ENCODE data around the gene FMNL1.

FMNL1 gene, protein sequence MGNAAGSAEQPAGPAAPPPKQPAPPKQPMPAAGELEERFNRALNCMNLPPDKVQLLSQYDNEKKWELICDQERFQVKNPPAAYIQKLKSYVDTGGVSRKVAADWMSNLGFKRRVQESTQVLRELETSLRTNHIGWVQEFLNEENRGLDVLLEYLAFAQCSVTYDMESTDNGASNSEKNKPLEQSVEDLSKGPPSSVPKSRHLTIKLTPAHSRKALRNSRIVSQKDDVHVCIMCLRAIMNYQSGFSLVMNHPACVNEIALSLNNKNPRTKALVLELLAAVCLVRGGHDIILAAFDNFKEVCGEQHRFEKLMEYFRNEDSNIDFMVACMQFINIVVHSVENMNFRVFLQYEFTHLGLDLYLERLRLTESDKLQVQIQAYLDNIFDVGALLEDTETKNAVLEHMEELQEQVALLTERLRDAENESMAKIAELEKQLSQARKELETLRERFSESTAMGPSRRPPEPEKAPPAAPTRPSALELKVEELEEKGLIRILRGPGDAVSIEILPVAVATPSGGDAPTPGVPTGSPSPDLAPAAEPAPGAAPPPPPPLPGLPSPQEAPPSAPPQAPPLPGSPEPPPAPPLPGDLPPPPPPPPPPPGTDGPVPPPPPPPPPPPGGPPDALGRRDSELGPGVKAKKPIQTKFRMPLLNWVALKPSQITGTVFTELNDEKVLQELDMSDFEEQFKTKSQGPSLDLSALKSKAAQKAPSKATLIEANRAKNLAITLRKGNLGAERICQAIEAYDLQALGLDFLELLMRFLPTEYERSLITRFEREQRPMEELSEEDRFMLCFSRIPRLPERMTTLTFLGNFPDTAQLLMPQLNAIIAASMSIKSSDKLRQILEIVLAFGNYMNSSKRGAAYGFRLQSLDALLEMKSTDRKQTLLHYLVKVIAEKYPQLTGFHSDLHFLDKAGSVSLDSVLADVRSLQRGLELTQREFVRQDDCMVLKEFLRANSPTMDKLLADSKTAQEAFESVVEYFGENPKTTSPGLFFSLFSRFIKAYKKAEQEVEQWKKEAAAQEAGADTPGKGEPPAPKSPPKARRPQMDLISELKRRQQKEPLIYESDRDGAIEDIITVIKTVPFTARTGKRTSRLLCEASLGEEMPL

DNA sequence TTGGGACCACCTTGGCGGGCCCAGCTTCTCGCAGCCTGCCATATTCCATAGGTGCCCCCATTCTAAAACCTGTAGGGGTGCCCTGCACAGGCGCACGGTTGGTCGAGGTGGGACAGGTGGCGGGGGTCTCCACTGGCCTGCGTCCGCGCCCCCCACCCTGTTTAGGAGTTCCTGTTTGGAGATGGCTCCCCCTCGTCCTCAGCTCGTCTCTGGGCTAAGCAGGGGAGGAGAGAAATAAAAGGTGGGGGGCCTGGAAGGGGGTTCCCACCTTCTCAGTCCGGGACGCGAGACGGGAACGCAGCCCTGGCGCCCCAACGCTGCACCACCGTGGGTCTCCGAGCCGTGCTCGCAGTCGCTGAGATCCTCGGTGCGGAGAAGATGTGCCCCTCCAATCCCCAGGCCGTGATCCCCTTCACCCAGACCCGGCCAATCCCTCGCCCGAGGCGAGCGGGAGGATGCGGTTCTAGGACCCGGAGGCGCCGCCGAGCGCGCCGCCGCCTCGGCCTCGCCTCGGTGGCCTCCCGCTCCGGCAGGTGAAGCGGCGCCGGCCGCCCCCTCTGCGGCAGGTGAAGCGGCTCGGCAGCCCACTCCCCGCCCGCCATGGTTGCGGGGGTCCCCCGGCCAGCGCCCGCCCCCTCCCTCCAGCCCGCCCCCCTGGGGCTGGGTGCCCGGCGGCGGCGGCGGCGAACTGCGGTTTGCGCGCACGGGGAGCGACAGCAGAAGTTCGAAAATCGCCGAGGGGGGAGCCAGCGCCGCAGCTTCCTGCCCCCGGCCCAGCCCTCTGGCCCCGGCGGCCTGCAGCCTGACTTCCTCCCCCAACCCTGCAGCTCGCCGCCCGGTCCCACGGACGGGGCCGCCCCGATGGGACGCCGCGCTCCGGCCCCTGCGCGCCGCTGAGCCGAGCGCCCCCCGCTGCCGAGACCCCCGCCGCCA, at the start of gene FMNL1:
Gene FMNL1, plus strand, starts transcription at position 805 of the 933 bp plus-strand sequence. CDS start 240 bp downstream, outside the sequence.
- no peaks in the 10 kb centered on the region for H3K36me3 ChIP-seq
- H3K27ac ChIP-seq: peak within 1 kb of the TSS; percentile 94
- H3K4me2 ChIP-seq: peak within 1 kb of the TSS; percentile 98
- peaks cover 71% of the 10 kb centered on the region for H3K4me1 ChIP-seq
- H3K9ac ChIP-seq: peak within 1 kb of the TSS; percentile 90
- H3K9me3 ChIP-seq: no peaks in the 10 kb centered on the region
- H3K27me3 ChIP-seq: no peaks in the 10 kb centered on the region
- H3K4me3 ChIP-seq: peak within 1 kb of the TSS; percentile 83
- TF ChIP-seq Cebpa-rat (IDR thresholded peaks at IDR 0.05): no peak
- no peaks in the 10 kb centered on the region for H4K20me1 ChIP-seq

DNA sequence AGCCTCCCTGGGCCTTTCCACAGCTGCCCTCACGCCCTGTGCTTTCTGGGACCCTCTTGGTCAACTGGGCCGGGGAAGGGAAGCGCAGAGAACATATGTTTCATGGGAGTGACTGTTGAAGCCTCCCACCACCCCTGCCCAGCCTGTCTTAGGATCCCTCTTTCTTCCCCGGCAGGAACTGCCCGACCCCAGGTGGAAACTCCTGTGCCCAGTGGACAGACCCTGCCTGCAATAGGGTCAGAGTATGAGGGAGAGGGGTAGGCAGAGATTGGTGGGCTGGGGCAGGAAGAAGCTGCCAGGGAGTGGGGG, 49.5 kb upstream of the FMNL1 start:
- Histone ChIP-seq H3K27ac (peak overlapping the region; percentile 79), H3K27me3 (no peaks in the 10 kb centered on the region), H3K36me3 (peaks cover 11% of the 10 kb centered on the region; the same call in 1 of the 2 replicates), H3K4me3 (peak overlapping the region; percentile 37; the same call in 1 of the 2 replicates), H3K4me1 (peaks cover 46% of the 10 kb centered on the region), H3K4me2 (peak overlapping the region; percentile 92), H3K9me3 (no peaks in the 10 kb centered on the region), H4K20me1 (no peaks in the 10 kb centered on the region), H3K9ac (peak overlapping the region; percentile 61)
- TF ChIP-seq Cebpa-rat (IDR thresholded peaks at IDR 0.05): no peak

DNA sequence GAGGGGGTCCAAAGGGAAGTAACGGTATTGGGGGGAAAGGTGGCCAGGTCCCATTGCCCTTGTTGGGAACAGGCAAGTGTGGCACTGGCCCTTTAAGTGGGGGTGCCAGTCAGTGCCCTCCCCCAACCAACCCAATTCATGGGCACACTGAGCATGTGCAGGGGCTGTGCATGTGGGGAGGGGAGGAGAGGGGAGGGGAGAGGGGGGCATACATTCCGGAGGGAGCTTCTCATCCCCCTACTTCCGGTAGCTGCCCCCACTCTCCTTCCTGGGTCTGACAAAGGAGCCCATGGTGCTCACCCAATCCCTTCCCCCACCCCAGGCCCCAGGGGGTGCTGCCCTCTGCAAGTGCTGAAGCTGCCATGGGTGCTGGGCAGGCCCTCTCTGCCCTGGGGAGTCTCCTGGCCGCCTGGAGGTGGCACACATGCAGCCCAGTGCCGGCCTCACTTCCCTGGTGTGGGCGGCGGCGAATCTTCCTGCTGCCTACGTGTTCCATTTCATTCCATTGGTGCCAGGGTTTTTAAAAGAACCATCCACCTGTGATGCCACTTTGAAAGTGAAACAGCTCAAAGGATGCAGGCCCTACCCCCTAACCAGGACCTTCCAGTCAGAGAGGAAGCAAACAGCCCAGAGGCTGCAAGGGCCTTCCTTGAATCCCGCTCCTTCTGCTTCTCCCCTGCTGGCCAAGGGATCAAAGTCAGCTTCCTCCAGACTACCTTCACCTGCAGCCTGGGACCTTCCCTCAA, 49.0 kb upstream of the FMNL1 start:
- Histone ChIP-seq H4K20me1 (no peaks in the 10 kb centered on the region), H3K9me3 (no peaks in the 10 kb centered on the region), H3K4me1 (peaks cover 51% of the 10 kb centered on the region), H3K27me3 (no peaks in the 10 kb centered on the region), H3K4me2 (peak overlapping the region; percentile 92), H3K36me3 (peaks cover 11% of the 10 kb centered on the region; the same call in 1 of the 2 replicates), H3K9ac (peak overlapping the region; percentile 61), H3K4me3 (peak overlapping the region; percentile 37), H3K27ac (peak overlapping the region; percentile 79)
- TF ChIP-seq Cebpa-rat (IDR thresholded peaks at IDR 0.05): no peak

DNA sequence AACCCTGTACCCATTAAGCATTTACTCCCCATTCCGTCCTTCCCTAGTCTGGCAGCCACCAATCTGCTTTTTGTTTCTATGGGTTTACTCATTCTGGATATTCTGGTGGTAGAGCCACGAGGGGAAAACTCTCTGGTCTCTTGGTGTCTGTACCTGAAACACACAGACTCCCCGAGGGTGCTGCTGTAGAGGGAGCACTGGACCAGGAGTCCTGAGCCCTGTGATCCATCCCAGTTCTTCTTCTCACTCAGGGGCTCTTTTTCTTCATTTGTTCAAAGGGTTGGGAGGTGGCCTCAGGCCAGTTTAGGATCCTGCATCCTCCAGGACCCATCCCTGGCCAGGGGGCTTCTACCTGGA, 45.9 kb upstream of the FMNL1 start:
- Histone ChIP-seq H4K20me1 (no peaks in the 10 kb centered on the region), H3K4me1 (peaks cover 50% of the 10 kb centered on the region), H3K4me2 (no peak overlapping the region), H3K36me3 (no peaks in the 10 kb centered on the region), H3K9ac (no peak overlapping the region), H3K4me3 (no peak overlapping the region), H3K9me3 (no peaks in the 10 kb centered on the region), H3K27ac (no peak overlapping the region), H3K27me3 (no peaks in the 10 kb centered on the region)
- no peak for TF ChIP-seq Cebpa-rat (IDR thresholded peaks at IDR 0.05)

DNA sequence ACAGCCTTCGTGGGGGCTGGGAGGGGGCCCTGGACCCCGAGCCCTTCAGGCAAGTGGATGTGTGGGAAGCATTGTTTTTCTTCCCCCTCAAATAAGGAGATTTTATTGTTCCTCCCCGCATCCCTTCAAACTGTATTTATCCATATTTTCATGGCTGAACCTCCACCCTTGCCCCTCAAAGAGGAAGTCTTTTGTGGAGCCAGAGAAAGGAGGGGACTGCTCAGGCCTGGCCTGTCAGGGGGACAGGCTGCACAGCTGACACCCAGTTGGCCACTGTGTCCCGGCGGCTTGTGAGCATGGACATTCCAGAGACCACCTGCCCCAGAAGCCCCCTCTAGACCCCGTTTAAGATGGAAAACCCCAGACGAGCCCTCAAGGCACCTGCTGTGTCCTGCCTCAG, 44.1 kb upstream of the FMNL1 start:
- no peak for TF ChIP-seq Cebpa-rat (IDR thresholded peaks at IDR 0.05)
- Histone ChIP-seq H4K20me1 (no peaks in the 10 kb centered on the region), H3K27me3 (no peaks in the 10 kb centered on the region), H3K27ac (peak overlapping the region; percentile 5; the same call in 1 of the 2 replicates), H3K9me3 (no peaks in the 10 kb centered on the region), H3K4me3 (no peak overlapping the region), H3K4me2 (0 out of 2 replicates have a peak overlapping the region, but pooled peaks have one; percentile 18), H3K36me3 (no peaks in the 10 kb centered on the region), H3K9ac (no peak overlapping the region), H3K4me1 (peaks cover 37% of the 10 kb centered on the region)

DNA sequence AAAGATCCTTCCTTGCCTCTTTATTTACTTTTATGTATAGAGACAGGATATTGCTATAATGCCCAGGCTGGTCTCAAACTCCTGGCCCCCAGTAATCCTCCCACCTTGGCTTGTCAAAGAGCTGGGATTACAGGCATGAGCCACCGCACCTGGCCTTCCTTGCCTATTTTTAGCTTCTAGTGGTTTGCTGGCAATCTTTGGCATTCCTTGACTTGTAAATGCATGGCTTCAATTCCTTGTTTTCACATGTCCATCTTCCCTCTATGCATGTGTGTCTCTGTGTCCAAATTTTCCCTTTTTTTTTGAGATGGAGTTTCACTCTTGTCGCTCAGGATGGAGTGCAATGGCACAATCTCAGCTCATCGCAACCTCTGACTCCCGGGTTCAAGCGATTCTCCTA, 37.5 kb upstream of the FMNL1 start:
- H3K27me3 ChIP-seq: no peaks in the 10 kb centered on the region
- H3K4me3 ChIP-seq: no peak overlapping the region
- H4K20me1 ChIP-seq: no peaks in the 10 kb centered on the region
- no peaks in the 10 kb centered on the region for H3K9me3 ChIP-seq
- no peak overlapping the region for H3K27ac ChIP-seq
- no peak overlapping the region for H3K9ac ChIP-seq
- H3K4me1 ChIP-seq: peaks cover 11% of the 10 kb centered on the region
- no peak for TF ChIP-seq Cebpa-rat (IDR thresholded peaks at IDR 0.05)
- no peaks in the 10 kb centered on the region for H3K36me3 ChIP-seq
- no peak overlapping the region for H3K4me2 ChIP-seq

DNA sequence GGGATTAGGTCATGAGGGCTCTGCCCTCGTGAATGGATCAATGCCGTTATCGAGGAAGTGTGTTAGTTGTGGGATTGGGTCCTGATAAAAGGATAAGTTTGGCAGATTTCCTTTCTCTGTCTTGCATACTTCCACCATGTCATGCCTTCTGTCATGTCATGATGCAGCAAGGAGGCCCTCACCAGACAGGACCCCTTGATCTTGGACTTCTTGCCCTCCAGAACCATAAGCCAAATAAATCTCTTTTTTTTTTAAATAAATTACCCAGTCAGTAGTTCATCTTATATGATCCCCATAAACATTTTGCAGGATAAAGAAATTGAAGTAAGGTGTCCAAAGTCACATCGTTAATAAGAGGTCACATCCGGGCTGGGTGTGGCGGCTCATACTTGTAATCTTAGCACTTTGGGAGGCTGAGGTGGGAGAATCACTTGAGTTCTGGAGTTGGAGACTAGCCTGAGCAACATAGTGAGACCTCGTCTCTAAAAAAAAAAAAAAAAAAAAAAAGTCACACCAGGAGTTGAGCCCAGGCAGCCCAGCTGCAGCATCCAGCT, 34.8 kb upstream of the FMNL1 start:
- no peak overlapping the region for H3K4me3 ChIP-seq
- no peak overlapping the region for H3K27ac ChIP-seq
- H3K4me1 ChIP-seq: peaks cover 29% of the 10 kb centered on the region
- H3K9me3 ChIP-seq: no peaks in the 10 kb centered on the region
- no peak for TF ChIP-seq Cebpa-rat (IDR thresholded peaks at IDR 0.05)
- H3K4me2 ChIP-seq: no peak overlapping the region
- no peaks in the 10 kb centered on the region for H3K36me3 ChIP-seq
- no peaks in the 10 kb centered on the region for H4K20me1 ChIP-seq
- no peaks in the 10 kb centered on the region for H3K27me3 ChIP-seq
- H3K9ac ChIP-seq: no peak overlapping the region

DNA sequence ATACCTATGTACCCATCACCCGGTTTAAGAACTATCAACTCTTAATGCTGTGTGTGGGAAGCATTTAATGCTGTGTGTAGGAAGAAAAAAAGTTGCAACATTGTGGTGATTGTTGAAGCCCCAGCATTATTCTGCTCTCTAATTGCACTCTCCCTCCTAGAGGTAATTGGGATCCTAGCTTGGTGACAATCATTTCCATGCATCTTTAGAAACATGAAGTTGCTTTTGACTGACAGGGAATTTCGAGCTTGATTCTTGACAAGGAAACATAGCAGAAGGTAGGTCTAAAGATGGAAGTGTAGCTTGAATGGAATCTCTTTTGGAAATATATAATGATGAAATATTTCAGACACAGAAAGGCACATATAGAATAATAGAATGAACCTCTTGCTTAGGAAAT, 32.7 kb upstream of the FMNL1 start:
- Histone ChIP-seq H3K36me3 (no peaks in the 10 kb centered on the region), H3K4me3 (no peak overlapping the region), H4K20me1 (no peaks in the 10 kb centered on the region), H3K27ac (no peak overlapping the region), H3K27me3 (no peaks in the 10 kb centered on the region), H3K9me3 (no peaks in the 10 kb centered on the region), H3K9ac (no peak overlapping the region), H3K4me2 (no peak overlapping the region), H3K4me1 (peaks cover 18% of the 10 kb centered on the region)
- no peak for TF ChIP-seq Cebpa-rat (IDR thresholded peaks at IDR 0.05)

Measured in BLaER1 (cell line).